Measurements from ENCODE around the gene WRAP53. TPM values are rescaled to one million over a fixed set of nuclear protein-coding genes. Genes with fewer than 3 reads are reported as not detected.

Gene WRAP53
- total RNA-seq, 1 donor from 2014 or later, result 17.1 TPM

DNA sequence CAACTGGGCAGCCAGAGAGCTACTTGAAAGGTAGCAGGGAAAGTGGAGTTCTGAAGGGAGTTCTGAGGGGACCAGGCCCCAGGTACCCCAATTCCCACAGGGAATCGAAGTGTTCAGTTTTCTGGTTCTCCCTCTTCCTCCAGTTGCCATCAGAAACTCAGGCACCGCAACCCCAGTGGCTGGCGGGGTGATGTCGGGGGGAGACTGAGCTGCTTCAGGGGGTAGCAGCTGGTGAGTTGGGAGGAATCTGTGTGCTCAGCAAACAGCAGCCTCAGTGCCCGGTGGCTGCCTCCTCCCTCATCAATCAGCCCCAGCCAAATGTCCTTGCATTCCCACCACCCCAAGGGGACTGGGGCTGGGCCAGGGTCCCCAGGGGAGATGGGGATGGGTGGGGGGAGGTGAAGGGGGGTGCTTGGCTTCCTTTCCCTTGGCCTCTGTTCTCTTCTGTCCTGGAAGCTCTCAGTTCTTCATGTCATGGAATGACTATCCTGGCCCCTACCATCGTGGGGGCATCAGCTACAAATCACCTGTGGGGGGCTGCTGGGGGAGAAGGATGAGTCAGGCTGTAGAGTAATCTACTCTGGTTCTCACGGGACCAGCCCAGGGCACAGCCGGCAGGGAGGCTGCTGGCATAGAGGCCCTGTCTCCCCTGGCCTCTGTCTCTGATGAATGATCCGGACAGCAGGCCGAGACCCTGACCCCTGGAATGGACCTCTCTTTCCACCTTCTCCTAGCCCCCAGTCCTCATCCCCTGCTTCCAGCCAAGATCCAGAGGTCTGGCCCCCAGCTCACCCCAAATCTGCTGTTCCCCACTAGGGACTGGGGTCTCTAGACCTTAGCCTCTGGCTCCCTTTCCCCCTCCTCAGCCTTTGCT, 26.7 kb downstream of the WRAP53 start:
- intact Hi-C loops (cut with micrococcal nuclease), result no loop called here
- H3K27me3 Mint-ChIP-seq, result peaks cover 64% of the 10 kb centered on the region
- DNase-seq (no peak), ATAC-seq (ENCODE audit: low read depth) (no peak)
- H3K27ac Mint-ChIP-seq, result no peak overlapping the region
- no peaks in the 10 kb centered on the region for H3K36me3 Mint-ChIP-seq (ENCODE audit: low read depth)
- POLR2A ChIA-PET, result no interaction called here
- H3K4me1 Mint-ChIP-seq, result peaks cover 25% of the 10 kb centered on the region
- CTCF ChIA-PET, result interaction anchor here (1.3 kb wide), 1 partner anchor 28 kb away, joined by 3 read pairs; the partner anchor contains the start of gene TP53
- no peak overlapping the region for H3K4me3 Mint-ChIP-seq
- no peaks in the 10 kb centered on the region for H3K9me3 Mint-ChIP-seq
- TF ChIP-seq, protein P1, sequence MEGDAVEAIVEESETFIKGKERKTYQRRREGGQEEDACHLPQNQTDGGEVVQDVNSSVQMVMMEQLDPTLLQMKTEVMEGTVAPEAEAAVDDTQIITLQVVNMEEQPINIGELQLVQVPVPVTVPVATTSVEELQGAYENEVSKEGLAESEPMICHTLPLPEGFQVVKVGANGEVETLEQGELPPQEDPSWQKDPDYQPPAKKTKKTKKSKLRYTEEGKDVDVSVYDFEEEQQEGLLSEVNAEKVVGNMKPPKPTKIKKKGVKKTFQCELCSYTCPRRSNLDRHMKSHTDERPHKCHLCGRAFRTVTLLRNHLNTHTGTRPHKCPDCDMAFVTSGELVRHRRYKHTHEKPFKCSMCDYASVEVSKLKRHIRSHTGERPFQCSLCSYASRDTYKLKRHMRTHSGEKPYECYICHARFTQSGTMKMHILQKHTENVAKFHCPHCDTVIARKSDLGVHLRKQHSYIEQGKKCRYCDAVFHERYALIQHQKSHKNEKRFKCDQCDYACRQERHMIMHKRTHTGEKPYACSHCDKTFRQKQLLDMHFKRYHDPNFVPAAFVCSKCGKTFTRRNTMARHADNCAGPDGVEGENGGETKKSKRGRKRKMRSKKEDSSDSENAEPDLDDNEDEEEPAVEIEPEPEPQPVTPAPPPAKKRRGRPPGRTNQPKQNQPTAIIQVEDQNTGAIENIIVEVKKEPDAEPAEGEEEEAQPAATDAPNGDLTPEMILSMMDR (IDR thresholded peaks at IDR 0.05), result no peak

DNA sequence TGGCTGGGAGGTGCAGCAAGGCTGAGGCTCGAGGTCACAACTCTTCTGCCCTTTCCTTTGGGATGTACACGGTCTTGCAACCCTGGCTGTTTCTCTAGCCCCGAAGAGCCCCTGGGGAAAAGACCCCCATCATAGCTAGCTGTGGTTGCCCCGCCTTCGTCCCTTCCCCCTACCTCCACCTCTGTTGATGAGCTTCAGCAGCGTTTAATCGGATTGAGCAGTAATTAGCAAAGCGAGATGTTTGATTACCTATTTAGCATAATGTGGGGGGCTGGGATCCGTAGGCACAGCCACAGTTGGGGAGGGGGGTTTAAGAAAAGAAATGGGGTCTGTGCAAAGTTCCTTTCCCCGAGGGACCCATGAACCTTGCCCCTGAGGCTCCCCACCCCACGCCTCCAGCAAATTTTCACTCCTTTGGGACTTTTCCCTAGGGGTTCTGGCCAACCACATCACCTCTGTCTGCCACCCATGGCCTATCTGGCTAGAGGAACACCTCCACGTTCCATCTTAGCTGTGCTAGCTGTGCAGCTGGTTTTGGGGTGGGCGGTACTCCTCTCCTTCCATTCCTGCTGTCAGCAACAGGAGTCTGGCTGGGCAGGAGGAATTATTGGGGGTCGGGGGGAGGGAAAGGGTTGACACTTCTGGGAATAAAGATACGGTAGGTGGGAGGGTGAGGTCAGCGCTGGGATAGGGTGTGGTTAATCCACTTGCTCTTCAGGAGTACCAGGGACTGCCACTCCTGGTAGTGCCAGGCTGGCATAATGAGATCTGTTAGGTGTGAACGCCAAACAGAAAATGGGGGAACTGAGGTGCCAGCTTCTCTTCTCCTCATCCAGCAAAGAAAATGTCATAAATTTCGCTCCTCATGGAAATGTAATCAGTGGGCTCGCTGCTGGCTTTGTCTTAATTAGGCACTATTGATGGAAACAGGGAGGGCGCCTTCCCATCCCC, 27.9 kb downstream of the WRAP53 start:
- Mint-ChIP-seq H3K4me1 (peaks cover 18% of the 10 kb centered on the region), H3K9me3 (no peaks in the 10 kb centered on the region), H3K27ac (no peak overlapping the region), H3K36me3 (ENCODE audit: low read depth) (no peaks in the 10 kb centered on the region), H3K4me3 (no peak overlapping the region), H3K27me3 (peaks cover 66% of the 10 kb centered on the region)
- TF ChIP-seq, protein P1 (IDR thresholded peaks at IDR 0.05), result no peak
- POLR2A ChIA-PET, result interaction anchor here (0.7 kb wide), 1 partner anchor 100 kb away, joined by 5 read pairs; no protein-coding TSS in a partner anchor
- CTCF ChIA-PET, result no interaction called here
- no peak for ATAC-seq (ENCODE audit: low read depth)
- intact Hi-C loops (cut with micrococcal nuclease), result no loop called here
- DNase-seq, result no peak

DNA sequence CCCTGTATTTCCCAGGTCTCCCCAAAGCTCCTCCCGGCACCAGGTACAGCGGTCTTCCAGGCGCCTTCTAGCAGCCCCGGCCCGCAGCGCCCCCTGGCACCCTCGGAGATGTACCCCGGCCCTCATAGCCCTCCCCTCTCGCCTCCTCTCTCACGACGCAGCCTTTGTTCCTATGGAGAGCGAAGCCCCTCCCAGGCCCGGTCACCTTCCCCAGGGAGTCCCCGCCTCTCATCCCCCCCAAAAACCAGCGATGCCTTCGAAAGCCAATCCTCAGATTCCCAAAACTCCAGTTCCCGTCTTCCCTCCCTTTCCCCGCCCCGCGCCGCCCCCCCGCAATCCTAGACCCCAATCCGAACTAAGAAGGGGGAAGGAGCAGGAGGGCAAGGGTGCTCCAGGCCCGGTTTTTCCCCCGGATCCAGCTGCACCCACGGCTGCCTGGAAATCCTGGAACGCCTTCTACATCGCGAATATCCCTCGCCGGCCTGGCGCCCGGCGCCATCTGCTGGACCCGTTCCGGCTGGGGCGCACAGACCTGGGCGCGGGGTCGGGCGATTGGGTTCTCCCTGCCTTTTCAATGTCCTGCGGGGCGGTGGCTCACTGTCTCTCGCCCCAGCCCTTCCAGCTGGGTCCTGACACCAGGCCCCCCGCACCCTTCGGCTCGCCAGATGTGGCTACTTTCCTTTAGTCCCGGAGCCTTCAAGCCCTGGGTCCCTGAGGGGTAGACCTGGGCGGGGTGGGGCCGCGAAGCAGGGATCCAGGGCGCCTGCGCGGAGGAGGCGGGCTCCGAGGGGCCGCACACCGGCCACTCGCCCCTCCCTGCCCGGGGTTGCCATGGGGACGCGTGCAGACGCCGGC, 28.9 kb downstream of the WRAP53 start, which contains the start of gene DNAH2:
TSS of gene DNAH2 (plus strand) at position 844 of the 855 bp plus-strand sequence. CDS start 1,991 bp downstream, outside the sequence.
- ChIA-PET CTCF (no interaction called here), POLR2A (interaction anchor here (1.2 kb wide), 1 partner anchor 30 kb away, joined by 7 read pairs; the partner anchor contains the start of gene TP53)
- H3K27me3 Mint-ChIP-seq, result peaks cover 66% of the 10 kb centered on the region
- H3K4me1 Mint-ChIP-seq, result peaks cover 18% of the 10 kb centered on the region
- peak within 1 kb of the TSS; percentile 80 for H3K4me3 Mint-ChIP-seq
- intact Hi-C loops (cut with micrococcal nuclease), result no loop called here
- DNase-seq (peak; percentile 43), ATAC-seq (ENCODE audit: low read depth) (peak; percentile 80)
- H3K27ac Mint-ChIP-seq, result no peak within 1 kb of the TSS
- H3K36me3 Mint-ChIP-seq (ENCODE audit: low read depth), result no peaks in the 10 kb centered on the region
- H3K9me3 Mint-ChIP-seq, result no peaks in the 10 kb centered on the region
- TF ChIP-seq, protein P1 (IDR thresholded peaks at IDR 0.05), result no peak

DNA sequence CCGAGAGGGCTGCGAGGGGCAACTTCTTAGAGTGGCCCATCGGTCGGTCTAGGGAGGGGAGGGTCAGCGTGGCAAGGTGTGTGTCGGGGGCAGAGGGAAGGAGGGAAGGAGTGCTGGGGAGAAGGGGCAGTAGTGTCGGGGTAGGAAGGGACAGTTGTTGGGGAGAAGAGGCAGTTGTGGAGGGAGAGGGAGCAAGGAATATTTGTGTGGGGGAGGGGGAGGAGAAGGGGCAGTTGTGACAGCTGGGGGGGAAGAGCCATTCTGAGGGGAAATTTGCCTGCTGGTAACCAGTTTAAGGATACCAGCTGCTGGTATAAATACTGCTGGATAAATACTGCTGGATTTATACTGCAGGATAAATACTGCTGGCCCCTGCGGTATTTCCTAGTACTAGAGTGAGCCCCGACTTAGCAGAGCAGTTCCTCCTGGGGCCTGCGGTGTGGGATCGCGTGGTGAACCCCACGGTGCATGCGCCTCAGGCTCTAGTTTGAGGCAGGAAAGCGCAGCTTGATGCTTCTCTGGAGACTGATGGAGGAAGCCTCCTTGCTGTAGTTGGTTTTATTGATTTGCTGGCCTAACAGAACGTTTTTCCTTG, 29.6 kb downstream of the WRAP53 start:
- H3K4me1 Mint-ChIP-seq, result peaks cover 18% of the 10 kb centered on the region
- ChIA-PET POLR2A (interaction anchor here (1.2 kb wide), 1 partner anchor 31 kb away, joined by 7 read pairs; the partner anchor contains the start of gene TP53), CTCF (no interaction called here)
- peak overlapping the region; percentile 80 for H3K4me3 Mint-ChIP-seq
- intact Hi-C loops (cut with micrococcal nuclease), result no loop called here
- no peaks in the 10 kb centered on the region for H3K9me3 Mint-ChIP-seq
- DNase-seq (no peak), ATAC-seq (ENCODE audit: low read depth) (peak; percentile 45)
- H3K27me3 Mint-ChIP-seq, result peaks cover 63% of the 10 kb centered on the region
- no peaks in the 10 kb centered on the region for H3K36me3 Mint-ChIP-seq (ENCODE audit: low read depth)
- TF ChIP-seq, protein P1 (IDR thresholded peaks at IDR 0.05), result no peak
- H3K27ac Mint-ChIP-seq, result no peak overlapping the region

Data from activated B cell treated with CpG ODN at 0.5 μM for 24 hours (primary cell).